SK-N-SH treated with all-trans-retinoic acid at 6 μM for 48 hours (cell line): ENCODE results near the gene GRAMD2B.

Experiments used
- ATAC-seq: fragments of 200-7000 bp; cut with Tn5 transposase; 3 replicates; pipeline ENCODE4 v1.9.1; 2020; ENCODE audit warnings: mild to moderate bottlenecking, moderate library complexity
- ARNTL ChIP-seq: fragments of 450-650 bp; formaldehyde crosslinking; IDR thresholded peaks from 2 replicates; pipeline ENCODE4 v1.5.0; 2020; ENCODE audit warnings: low read depth, mild to moderate bottlenecking, moderate library complexity, borderline replicate concordance
- BACH2 ChIP-seq: fragments of 250-450 bp; sonication (Bioruptor Pico); IDR thresholded peaks from 2 replicates; pipeline ENCODE4 v1.9.0; 2021; ENCODE audit warnings: mild to moderate bottlenecking, borderline replicate concordance
- CSDC2 ChIP-seq: fragments of 250-450 bp; sonication (Bioruptor Pico); IDR thresholded peaks from 2 replicates; pipeline ENCODE4 v1.5.0; 2020; ENCODE audit warnings: mild to moderate bottlenecking, moderate library complexity
- CSRNP3 ChIP-seq: fragments of 250-450 bp; sonication (Bioruptor Pico); IDR thresholded peaks from 2 replicates; pipeline ENCODE4 v1.5.1; 2021; ENCODE audit warnings: mild to moderate bottlenecking, moderate library complexity
- ESRRG ChIP-seq: fragments of 250-450 bp; sonication (Bioruptor Pico); IDR thresholded peaks from 2 replicates; pipeline ENCODE4 v1.6.1; 2021; ENCODE audit warnings: mild to moderate bottlenecking
- GLIS3 ChIP-seq: fragments of 250-450 bp; sonication (Bioruptor Pico); IDR thresholded peaks from 2 replicates; pipeline ENCODE4 v1.5.0; 2020; ENCODE audit warnings: mild to moderate bottlenecking, moderate library complexity
- ISL1 ChIP-seq: fragments of 250-450 bp; sonication (Bioruptor Pico); IDR thresholded peaks from 2 replicates; pipeline ENCODE4 v2.1.2; 2022; ENCODE audit warnings: mild to moderate bottlenecking, moderate library complexity
- PPARA ChIP-seq: fragments of 250-450 bp; sonication (Bioruptor Pico); IDR thresholded peaks from 2 replicates; pipeline ENCODE4 v1.5.0; 2020; ENCODE audit warnings: mild to moderate bottlenecking, borderline replicate concordance
- RARB ChIP-seq: fragments of 250-450 bp; sonication (Bioruptor Pico); IDR thresholded peaks from 2 replicates; pipeline ENCODE4 v1.8.0; 2021; ENCODE audit warnings: mild to moderate bottlenecking, moderate library complexity
- SNAI2 ChIP-seq: fragments of 250-450 bp; sonication (Bioruptor Pico); IDR thresholded peaks from 2 replicates; pipeline ENCODE4 v1.5.0; 2020; ENCODE audit warnings: mild to moderate bottlenecking, moderate library complexity
- TCF4 ChIP-seq: fragments of 250-450 bp; sonication (Bioruptor Pico); IDR thresholded peaks from 2 replicates; pipeline ENCODE4 v1.8.0; 2021; ENCODE audit warnings: mild to moderate bottlenecking, moderate library complexity, borderline replicate concordance
- TSHZ2 ChIP-seq: fragments of 250-450 bp; sonication (Bioruptor Pico); IDR thresholded peaks from 2 replicates; pipeline ENCODE4 v1.5.0; 2020; ENCODE audit warnings: mild to moderate bottlenecking, moderate library complexity
- ZC3H10 ChIP-seq: fragments of 250-450 bp; sonication (Bioruptor Pico); IDR thresholded peaks from 2 replicates; pipeline ENCODE4 v1.5.1; 2021; ENCODE audit warnings: mild to moderate bottlenecking, moderate library complexity
- ZFP3 ChIP-seq: fragments of 250-450 bp; sonication (Bioruptor Pico); IDR thresholded peaks from 2 replicates; pipeline ENCODE4 v1.5.0; 2020; ENCODE audit warnings: mild to moderate bottlenecking, moderate library complexity
- ZFP30 ChIP-seq: fragments of 450-650 bp; formaldehyde crosslinking; IDR thresholded peaks from 2 replicates; pipeline ENCODE4 v1.5.0; 2022; ENCODE audit warnings: mild to moderate bottlenecking, moderate library complexity
- ZNF565 ChIP-seq: fragments of 450-650 bp; formaldehyde crosslinking; conservative IDR thresholded peaks from 2 replicates; pipeline ENCODE4 v1.5.0; 2020; ENCODE audit warnings: low read depth, mild to moderate bottlenecking, moderate library complexity
- ZNF70 ChIP-seq: fragments of 450-650 bp; formaldehyde crosslinking; IDR thresholded peaks from 2 replicates; pipeline ENCODE4 v1.5.0; 2020; ENCODE audit warnings: mild to moderate bottlenecking, moderate library complexity
- ZNF8 ChIP-seq: fragments of 450-650 bp; formaldehyde crosslinking; IDR thresholded peaks from 2 replicates; pipeline ENCODE4 v1.5.0; 2020; ENCODE audit warnings: mild to moderate bottlenecking, moderate library complexity
- TF ChIP-seq, protein P1 (sequence below): fragments of 250-450 bp; sonication (Bioruptor Pico); IDR thresholded peaks from 2 replicates; pipeline ENCODE4 v1.8.0; 2021; ENCODE audit warnings: low read depth, mild to moderate bottlenecking, moderate library complexity, borderline replicate concordance
- TF ChIP-seq, protein P2 (sequence below): fragments of 250-450 bp; sonication (Bioruptor Pico); IDR thresholded peaks from 2 replicates; pipeline ENCODE4 v1.8.0; 2020; ENCODE audit warnings: mild to moderate bottlenecking, moderate library complexity, borderline replicate concordance
- TF ChIP-seq, protein P3 (sequence below): fragments of 250-450 bp; sonication (Bioruptor Pico); IDR thresholded peaks from 2 replicates; pipeline ENCODE4 v1.5.1; 2020; ENCODE audit warnings: low read depth, mild to moderate bottlenecking, moderate library complexity

GRAMD2B gene

GRCh38 chr5:126481243-126481642 is 58.0 kb downstream of the GRAMD2B start (continued):
- TF ChIP-seq PPARA = no peak
- TF ChIP-seq CSDC2 (CRISPR knock-in tag) = no peak
- TF ChIP-seq ESRRG (CRISPR knock-in tag) = no peak
- TF ChIP-seq RARB (CRISPR knock-in tag) = no peak
- no peak for TF ChIP-seq ZNF565 (CRISPR knock-in tag)
- TF ChIP-seq ISL1 (CRISPR knock-in tag) = no peak

DNA sequence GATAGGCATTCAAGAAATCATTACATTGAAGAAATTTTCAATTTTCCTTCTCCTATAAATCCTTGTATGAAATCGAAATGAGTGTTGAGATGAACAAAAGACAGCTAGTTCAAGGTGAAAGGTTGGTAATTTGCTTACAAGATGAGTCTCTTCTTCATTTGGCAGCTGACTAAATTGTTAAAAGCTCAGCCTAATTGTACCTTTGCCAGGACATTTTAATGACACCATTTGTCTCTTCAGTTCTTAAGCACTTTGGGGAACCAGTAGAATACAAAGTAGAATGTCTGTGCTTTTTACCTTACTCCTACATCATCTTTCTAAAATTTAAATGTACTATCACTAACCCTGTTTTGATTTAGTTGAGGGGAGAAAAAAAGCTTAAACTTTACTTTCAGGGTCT is 59.4 kb downstream of the GRAMD2B start:
- TF ChIP-seq ZFP3 (CRISPR knock-in tag) (no peak), ZFP30 (CRISPR knock-in tag) (no peak), RARB (CRISPR knock-in tag) (no peak), ZNF8 (CRISPR knock-in tag) (no peak), BACH2 (CRISPR knock-in tag) (no peak), PPARA (no peak), ZNF70 (CRISPR knock-in tag) (no peak), ESRRG (CRISPR knock-in tag) (no peak), ISL1 (CRISPR knock-in tag) (no peak), GLIS3 (CRISPR knock-in tag) (no peak), TCF4 (CRISPR knock-in tag) (no peak), TSHZ2 (no peak), CSRNP3 (CRISPR knock-in tag) (no peak), SNAI2 (CRISPR knock-in tag) (no peak), ARNTL (no peak)
- TF ChIP-seq, protein P1, sequence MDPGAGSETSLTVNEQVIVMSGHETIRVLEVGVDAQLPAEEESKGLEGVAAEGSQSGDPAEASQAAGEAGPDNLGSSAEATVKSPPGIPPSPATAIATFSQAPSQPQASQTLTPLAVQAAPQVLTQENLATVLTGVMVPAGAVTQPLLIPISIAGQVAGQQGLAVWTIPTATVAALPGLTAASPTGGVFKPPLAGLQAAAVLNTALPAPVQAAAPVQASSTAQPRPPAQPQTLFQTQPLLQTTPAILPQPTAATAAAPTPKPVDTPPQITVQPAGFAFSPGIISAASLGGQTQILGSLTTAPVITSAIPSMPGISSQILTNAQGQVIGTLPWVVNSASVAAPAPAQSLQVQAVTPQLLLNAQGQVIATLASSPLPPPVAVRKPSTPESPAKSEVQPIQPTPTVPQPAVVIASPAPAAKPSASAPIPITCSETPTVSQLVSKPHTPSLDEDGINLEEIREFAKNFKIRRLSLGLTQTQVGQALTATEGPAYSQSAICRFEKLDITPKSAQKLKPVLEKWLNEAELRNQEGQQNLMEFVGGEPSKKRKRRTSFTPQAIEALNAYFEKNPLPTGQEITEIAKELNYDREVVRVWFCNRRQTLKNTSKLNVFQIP (CRISPR knock-in tag) = no peak
- TF ChIP-seq, protein P2, sequence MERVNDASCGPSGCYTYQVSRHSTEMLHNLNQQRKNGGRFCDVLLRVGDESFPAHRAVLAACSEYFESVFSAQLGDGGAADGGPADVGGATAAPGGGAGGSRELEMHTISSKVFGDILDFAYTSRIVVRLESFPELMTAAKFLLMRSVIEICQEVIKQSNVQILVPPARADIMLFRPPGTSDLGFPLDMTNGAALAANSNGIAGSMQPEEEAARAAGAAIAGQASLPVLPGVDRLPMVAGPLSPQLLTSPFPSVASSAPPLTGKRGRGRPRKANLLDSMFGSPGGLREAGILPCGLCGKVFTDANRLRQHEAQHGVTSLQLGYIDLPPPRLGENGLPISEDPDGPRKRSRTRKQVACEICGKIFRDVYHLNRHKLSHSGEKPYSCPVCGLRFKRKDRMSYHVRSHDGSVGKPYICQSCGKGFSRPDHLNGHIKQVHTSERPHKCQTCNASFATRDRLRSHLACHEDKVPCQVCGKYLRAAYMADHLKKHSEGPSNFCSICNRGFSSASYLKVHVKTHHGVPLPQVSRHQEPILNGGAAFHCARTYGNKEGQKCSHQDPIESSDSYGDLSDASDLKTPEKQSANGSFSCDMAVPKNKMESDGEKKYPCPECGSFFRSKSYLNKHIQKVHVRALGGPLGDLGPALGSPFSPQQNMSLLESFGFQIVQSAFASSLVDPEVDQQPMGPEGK (CRISPR knock-in tag) = no peak
- TF ChIP-seq, protein P3, sequence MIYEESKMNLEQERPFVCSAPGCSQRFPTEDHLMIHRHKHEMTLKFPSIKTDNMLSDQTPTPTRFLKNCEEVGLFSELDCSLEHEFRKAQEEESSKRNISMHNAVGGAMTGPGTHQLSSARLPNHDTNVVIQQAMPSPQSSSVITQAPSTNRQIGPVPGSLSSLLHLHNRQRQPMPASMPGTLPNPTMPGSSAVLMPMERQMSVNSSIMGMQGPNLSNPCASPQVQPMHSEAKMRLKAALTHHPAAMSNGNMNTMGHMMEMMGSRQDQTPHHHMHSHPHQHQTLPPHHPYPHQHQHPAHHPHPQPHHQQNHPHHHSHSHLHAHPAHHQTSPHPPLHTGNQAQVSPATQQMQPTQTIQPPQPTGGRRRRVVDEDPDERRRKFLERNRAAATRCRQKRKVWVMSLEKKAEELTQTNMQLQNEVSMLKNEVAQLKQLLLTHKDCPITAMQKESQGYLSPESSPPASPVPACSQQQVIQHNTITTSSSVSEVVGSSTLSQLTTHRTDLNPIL = no peak
- TF ChIP-seq, all 23 proteins: peak for 0
- ATAC-seq = no peak

DNA sequence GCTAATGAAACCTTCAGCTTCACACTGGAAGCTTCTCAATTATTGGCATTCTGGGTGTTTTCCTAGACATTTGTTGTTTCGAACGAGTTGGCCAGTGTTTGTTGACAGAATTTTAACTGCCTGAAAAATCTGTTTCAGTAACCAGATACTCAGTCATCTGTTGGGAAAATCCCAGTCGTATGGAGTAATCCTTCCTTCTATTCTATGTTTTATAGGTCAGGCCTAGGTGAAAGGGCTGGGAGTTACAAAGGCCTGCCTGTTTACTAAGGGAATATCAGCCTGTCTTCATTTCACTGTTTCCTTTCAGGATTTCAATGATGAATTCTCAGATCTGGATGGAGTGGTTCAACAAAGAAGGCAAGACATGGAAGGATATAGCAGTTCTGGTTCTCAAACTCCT is 59.9 kb downstream of the GRAMD2B start:
- TF ChIP-seq BACH2 (CRISPR knock-in tag) = no peak
- no peak; the same call in 2 of the 3 replicates for ATAC-seq

GRCh38 chr5:126484253-126484652 is 61.0 kb downstream of the GRAMD2B start:
- no peak for ATAC-seq
- TF ChIP-seq GLIS3 (CRISPR knock-in tag) = no peak
- TF ChIP-seq RARB (CRISPR knock-in tag) = no peak
- no peak for TF ChIP-seq ZC3H10
- TF ChIP-seq CSDC2 (CRISPR knock-in tag) = no peak
- TF ChIP-seq, protein P3 = no peak
- TF ChIP-seq ISL1 (CRISPR knock-in tag) = no peak
- TF ChIP-seq ZNF8 (CRISPR knock-in tag) = no peak
